ENCODE measurements around the gene ZNF280C.

Gene ZNF280C

GRCh38 chrX:130162094-130162735, 106.5 kb downstream of the ZNF280C start:
- H3K4me3 ChIP-seq (ENCODE audit: low read depth, low read length), result no peak overlapping the region
- DNase-seq (ENCODE audit: low read depth), result no peak

DNA sequence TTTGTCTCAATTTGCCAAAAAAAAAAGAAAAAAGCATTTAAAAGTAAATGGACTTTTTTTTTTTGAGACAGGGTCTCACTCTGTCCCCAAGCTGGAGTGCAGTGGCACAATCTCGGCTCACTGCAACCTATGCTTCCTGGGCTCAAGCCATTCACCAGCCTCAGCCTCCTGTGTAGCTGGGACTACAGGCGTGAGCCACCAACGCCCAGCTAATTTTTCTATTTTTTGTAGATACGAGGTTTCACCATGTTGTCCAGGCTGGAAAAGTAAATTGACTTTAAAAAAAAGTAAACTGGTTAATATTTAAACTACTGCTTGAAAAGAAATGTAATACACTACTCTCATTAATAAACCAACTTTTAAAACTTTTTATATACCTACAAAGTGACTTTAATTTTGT, 108.9 kb downstream of the ZNF280C start:
- DNase-seq (ENCODE audit: low read depth), result no peak
- no peak overlapping the region for H3K4me3 ChIP-seq (ENCODE audit: low read depth, low read length)

- no peak overlapping the region for H3K4me3 ChIP-seq (ENCODE audit: low read depth, low read length)
- no peak for DNase-seq (ENCODE audit: low read depth)
Measured at GRCh38 chrX:130158311-130158710, 110.4 kb downstream of the ZNF280C start.

- DNase-seq (ENCODE audit: low read depth), result no peak
- H3K4me3 ChIP-seq (ENCODE audit: low read depth, low read length), result no peak overlapping the region
Measured at GRCh38 chrX:130155564-130155963, 113.1 kb downstream of the ZNF280C start.

All from skeletal muscle cell (primary cell).